Activated naive CD4-positive, alpha-beta T cell treated with anti-CD3 and anti-CD28 coated beads, Interleukin-2, amount 10 ng/mL, durations not matched to agents 7 days and 5 days (primary cell): ENCODE data around the gene CEP20.

Experiments
- CTCF ChIA-PET: fragments of 350-600 bp; sonication (Branson Sonifier 250); formaldehyde crosslinking; loops from one replicate; lab custom pipeline; 2021; ENCODE audit warnings: antibody characterized with exemption; lab: Charles Lee
- DNase-seq: peaks from one replicate; pipeline ENCODE4 v3.0.0-alpha.2; 2020
- H3K27ac Mint-ChIP-seq: one replicate; pipeline ENCODE4 v1.8.0; 2021; ENCODE audit warnings: mild to moderate bottlenecking, moderate library complexity, mixed read lengths
- H3K27me3 Mint-ChIP-seq: one replicate; pipeline ENCODE4 v1.8.0; 2021; ENCODE audit warnings: mild to moderate bottlenecking, mixed read lengths
- H3K36me3 Mint-ChIP-seq: one replicate; pipeline ENCODE4 v1.8.0; 2021; ENCODE audit warnings: mixed read lengths
- H3K4me1 Mint-ChIP-seq: one replicate; pipeline ENCODE4 v1.8.0; 2021; ENCODE audit warnings: mixed read lengths
- H3K4me3 Mint-ChIP-seq: one replicate; pipeline ENCODE4 v1.8.0; 2021; ENCODE audit warnings: mild to moderate bottlenecking, moderate library complexity, mixed read lengths
- H3K9me3 Mint-ChIP-seq: one replicate; pipeline ENCODE4 v1.8.0; 2021; ENCODE audit warnings: mixed read lengths

The CEP20 gene

DNA sequence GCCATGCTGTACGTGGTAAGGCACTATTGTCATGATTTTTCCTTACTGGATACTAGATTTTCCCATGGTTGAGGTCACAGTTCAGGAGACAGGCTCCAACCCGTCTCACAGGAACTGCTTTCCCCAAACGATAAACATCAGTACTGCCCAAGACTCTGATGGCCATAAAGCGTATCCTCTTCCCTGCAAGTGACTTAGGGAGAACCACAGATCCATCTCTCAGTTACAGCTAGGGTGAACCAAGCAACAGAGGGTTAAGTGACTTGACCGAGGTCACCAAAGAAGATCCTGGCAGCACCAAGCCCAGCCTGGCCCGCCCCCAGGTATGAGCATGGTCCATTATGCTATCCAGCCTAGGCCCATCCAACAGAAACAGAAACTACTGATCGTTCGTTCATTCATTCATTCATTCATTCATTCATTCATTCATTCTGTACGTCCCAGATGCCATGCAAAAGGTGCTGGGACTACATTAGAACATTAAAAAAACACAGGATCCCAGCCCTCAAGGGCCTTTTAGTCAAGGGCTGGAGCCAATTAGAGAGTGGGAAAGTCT, 62.6 kb downstream of the CEP20 start:
- no peak overlapping the region for H3K27ac Mint-ChIP-seq
- no peaks in the 10 kb centered on the region for H3K9me3 Mint-ChIP-seq
- no peaks in the 10 kb centered on the region for H3K4me1 Mint-ChIP-seq
- no peaks in the 10 kb centered on the region for H3K36me3 Mint-ChIP-seq
- CTCF ChIA-PET, result interaction anchor here (0.6 kb wide), 1 partner anchor 28 kb away, joined by 3 read pairs; no protein-coding TSS in a partner anchor
- DNase-seq, result no peak
- no peak overlapping the region for H3K4me3 Mint-ChIP-seq
- peaks cover 6% of the 10 kb centered on the region for H3K27me3 Mint-ChIP-seq

DNA sequence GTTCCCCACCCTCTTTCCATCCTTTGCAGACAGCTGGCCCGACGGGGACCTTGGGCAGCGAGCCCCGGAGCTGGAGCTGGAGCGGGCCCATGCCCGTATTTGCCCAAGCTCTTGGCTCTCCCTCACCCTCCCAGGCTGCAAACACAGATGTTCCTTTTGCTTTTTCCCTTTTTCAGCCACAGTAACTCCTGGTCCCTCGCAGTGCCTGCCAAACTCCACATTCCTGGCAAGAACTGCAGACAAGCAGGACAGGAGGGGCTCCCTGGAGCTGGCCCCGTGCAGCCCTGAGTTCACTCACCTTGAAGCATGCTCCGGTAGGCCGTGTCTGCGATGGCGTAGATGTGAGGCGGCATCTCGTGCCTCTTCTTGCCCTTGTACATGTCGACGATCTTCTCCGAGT, 65.4 kb downstream of the CEP20 start:
- H3K27ac Mint-ChIP-seq, result no peak overlapping the region
- H3K36me3 Mint-ChIP-seq, result no peaks in the 10 kb centered on the region
- CTCF ChIA-PET, result interaction anchor here (0.8 to 2.1 kb wide), 6 partner anchors 7 to 304 kb away, joined by 3 to 11 read pairs (median 6); no protein-coding TSS in a partner anchor
- no peaks in the 10 kb centered on the region for H3K4me1 Mint-ChIP-seq
- no peak overlapping the region for H3K4me3 Mint-ChIP-seq
- peaks cover 4% of the 10 kb centered on the region for H3K27me3 Mint-ChIP-seq
- no peak for DNase-seq
- H3K9me3 Mint-ChIP-seq, result no peaks in the 10 kb centered on the region

DNA sequence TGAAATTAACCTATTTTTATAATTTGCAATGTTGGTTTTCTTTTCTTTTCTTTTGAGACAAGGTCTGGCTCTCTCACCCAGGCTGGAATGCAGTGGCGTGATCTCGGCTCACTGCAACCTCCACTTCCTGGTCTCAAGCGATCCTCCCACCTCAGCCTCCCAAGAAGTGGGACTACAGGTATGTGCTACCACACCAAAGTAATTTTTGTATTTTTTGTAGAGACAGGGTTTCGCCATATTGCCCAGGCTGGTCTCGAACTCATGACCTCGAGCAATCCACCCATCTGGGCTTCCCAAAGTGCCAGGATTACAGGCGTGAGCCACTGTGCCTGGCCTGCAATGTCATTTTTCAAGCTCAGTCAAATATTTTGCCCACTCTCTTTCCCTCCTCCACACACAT, 67.6 kb downstream of the CEP20 start:
- peaks cover 7% of the 10 kb centered on the region for H3K9me3 Mint-ChIP-seq
- H3K27ac Mint-ChIP-seq, result no peak overlapping the region
- CTCF ChIA-PET, result interaction anchor here (0.9 to 1.6 kb wide), 6 partner anchors 14 to 65 kb away, joined by 3 to 10 read pairs (median 4); no protein-coding TSS in a partner anchor
- H3K4me1 Mint-ChIP-seq, result no peaks in the 10 kb centered on the region
- H3K27me3 Mint-ChIP-seq, result peaks cover 7% of the 10 kb centered on the region
- H3K4me3 Mint-ChIP-seq, result no peak overlapping the region
- no peak for DNase-seq
- peaks cover 3% of the 10 kb centered on the region for H3K36me3 Mint-ChIP-seq

DNA sequence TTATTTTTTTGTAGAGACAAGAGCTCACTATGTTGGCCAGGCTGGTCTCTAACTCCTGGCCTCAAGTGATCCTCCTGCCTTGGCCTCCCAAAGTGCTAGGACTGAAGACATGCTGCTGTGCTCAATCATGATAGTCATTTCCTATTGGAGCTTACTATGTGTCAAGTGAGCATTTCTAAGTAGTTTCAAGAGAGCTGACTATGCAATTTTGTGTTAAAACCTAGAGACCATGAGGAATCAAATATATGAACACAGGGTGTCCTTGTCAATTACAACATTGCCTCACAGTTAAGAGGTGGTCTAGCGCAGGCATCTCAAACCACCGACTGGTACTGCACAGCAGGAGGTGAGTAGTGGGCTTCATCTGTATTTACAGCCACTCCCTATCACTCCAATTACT, 69.4 kb downstream of the CEP20 start:
- CTCF ChIA-PET, result no interaction called here
- Mint-ChIP-seq H3K27me3 (peaks cover 8% of the 10 kb centered on the region), H3K9me3 (peaks cover 16% of the 10 kb centered on the region), H3K4me1 (no peaks in the 10 kb centered on the region), H3K27ac (no peak overlapping the region), H3K36me3 (peaks cover 3% of the 10 kb centered on the region), H3K4me3 (no peak overlapping the region)
- DNase-seq, result no peak

DNA sequence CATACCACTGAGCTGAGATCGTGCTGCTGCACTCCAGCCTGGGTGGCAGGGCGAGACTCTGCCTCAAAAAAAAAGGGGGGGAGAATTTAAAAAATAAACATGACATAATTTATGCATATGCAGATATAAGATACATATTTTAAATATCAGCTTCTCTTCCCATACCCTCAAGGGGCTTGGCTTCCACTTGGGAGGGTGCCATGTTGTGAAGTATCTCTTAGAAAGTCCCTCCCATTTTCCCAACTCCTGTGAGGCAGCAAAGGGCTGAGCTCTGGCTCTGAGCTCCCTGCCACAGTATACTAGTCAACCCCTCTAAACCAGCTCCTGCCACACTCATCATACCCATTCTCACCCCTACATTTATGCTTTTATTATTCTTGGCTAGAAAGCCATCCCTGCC, 71.0 kb downstream of the CEP20 start:
- no peak for DNase-seq
- CTCF ChIA-PET, result interaction anchor here (0.6 to 1.4 kb wide), 3 partner anchors 40 to 1110 kb away, joined by 3 read pairs; no protein-coding TSS in a partner anchor
- H3K9me3 Mint-ChIP-seq, result peaks cover 16% of the 10 kb centered on the region
- H3K27ac Mint-ChIP-seq, result no peak overlapping the region
- no peak overlapping the region for H3K4me3 Mint-ChIP-seq
- H3K4me1 Mint-ChIP-seq, result no peaks in the 10 kb centered on the region
- peaks cover 3% of the 10 kb centered on the region for H3K36me3 Mint-ChIP-seq
- peaks cover 14% of the 10 kb centered on the region for H3K27me3 Mint-ChIP-seq

DNA sequence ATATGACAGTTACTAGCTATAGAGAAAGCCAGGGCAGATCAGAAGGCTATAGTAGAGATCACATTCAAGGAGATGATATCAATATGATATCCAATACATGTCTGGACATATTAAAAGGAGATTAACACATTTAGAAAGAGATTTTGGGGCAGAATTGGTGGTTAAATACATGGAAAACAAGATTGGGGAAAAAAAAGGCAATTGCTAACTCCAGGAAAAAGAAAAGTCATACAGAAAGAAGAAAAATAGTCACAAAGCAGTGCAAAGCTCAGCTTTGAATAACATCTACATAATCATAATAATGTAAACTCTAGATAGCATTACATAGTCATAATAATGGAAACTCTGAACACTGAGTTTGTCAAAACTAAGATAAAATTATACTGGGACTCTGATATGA, 72.2 kb downstream of the CEP20 start:
- H3K36me3 Mint-ChIP-seq, result peaks cover 3% of the 10 kb centered on the region
- no peak overlapping the region for H3K4me3 Mint-ChIP-seq
- CTCF ChIA-PET, result no interaction called here
- H3K9me3 Mint-ChIP-seq, result peaks cover 16% of the 10 kb centered on the region
- no peaks in the 10 kb centered on the region for H3K4me1 Mint-ChIP-seq
- no peak for DNase-seq
- H3K27ac Mint-ChIP-seq, result no peak overlapping the region
- peaks cover 24% of the 10 kb centered on the region for H3K27me3 Mint-ChIP-seq
